Common myeloid progenitor, CD34-positive (primary cell): Measurements from ENCODE around the gene SUCO.

Experiments used
- CTCF ChIA-PET: fragments of 350-600 bp; sonication (Branson Sonifier 250); formaldehyde crosslinking; loops from one replicate; lab custom pipeline; 2021; ENCODE audit warnings: antibody characterized with exemption; lab: Charles Lee
- POLR2A ChIA-PET: fragments of 350-600 bp; sonication (Branson Sonifier 250); formaldehyde crosslinking; loops from one replicate; lab custom pipeline; 2021; ENCODE audit warnings: antibody characterized with exemption; lab: Charles Lee
- DNase-seq, 3 donors: peaks; one replicate each; pipeline versions ENCODE4 v3.0.0 to v3.0.0-alpha.2; 2013
- H3K27ac ChIP-seq, 2 experiments: 1 replicate in 1 of 2; 2 replicates in 1 of 2; pipeline ENCODE4 v1.7.0; 2013; ENCODE audit warnings: inconsistent platforms in 2 of 2, low read length in 2 of 2, mild to moderate bottlenecking in 2 of 2, low read depth in 1 of 2, moderate library complexity in 1 of 2; ENCODE audit not compliant: severe bottlenecking in 2 of 2, insufficient read depth in 1 of 2, poor library complexity in 1 of 2
- H3K27me3 ChIP-seq, 5 experiments: replicated peaks in 2 of 5; 1 replicate in 3 of 5; 2 replicates in 2 of 5; pipeline versions ENCODE4 v1.6.1 to v1.7.0; 2013; ENCODE audit warnings: low read length in 4 of 5, mild to moderate bottlenecking in 2 of 5, moderate library complexity in 2 of 5, inconsistent platforms in 1 of 5; ENCODE audit not compliant: insufficient read depth in 5 of 5, control insufficient read depth in 4 of 5
- H3K36me3 ChIP-seq, 4 experiments: 1 replicate in 2 of 4; 2 replicates in 2 of 4; pipeline versions ENCODE4 v1.6.1 to v1.7.0; 2013; ENCODE audit warnings: low read length in 3 of 4, control low read depth in 1 of 4, mild to moderate bottlenecking in 1 of 4; ENCODE audit not compliant: control insufficient read depth in 4 of 4, insufficient read depth in 4 of 4
- H3K4me1 ChIP-seq, 4 experiments: 1 replicate in 3 of 4; 2 replicates in 1 of 4; pipeline versions ENCODE4 v1.6.1 to v1.7.1; 2013; ENCODE audit warnings: low read length in 3 of 4, mild to moderate bottlenecking in 3 of 4, control low read depth in 1 of 4, inconsistent platforms in 1 of 4, moderate library complexity in 1 of 4; ENCODE audit not compliant: control insufficient read depth in 4 of 4, insufficient read depth in 4 of 4; ENCODE audit errors: control extremely low read depth in 1 of 4
- H3K4me3 ChIP-seq, 7 experiments: 1 replicate in 4 of 7; 2 replicates in 3 of 7; pipeline versions ENCODE4 v1.5.1 to v1.7.0; 2013; ENCODE audit warnings: mild to moderate bottlenecking in 7 of 7, low read length in 6 of 7, moderate library complexity in 6 of 7, inconsistent platforms in 2 of 7, low read depth in 2 of 7, control low read depth in 1 of 7; ENCODE audit not compliant: insufficient read depth in 4 of 7, control insufficient read depth in 1 of 7; ENCODE audit errors: extremely low read depth in 1 of 7
- H3K9me3 ChIP-seq, 5 experiments: 1 replicate in 4 of 5; 2 replicates in 1 of 5; pipeline versions ENCODE4 v1.6.1 to v1.7.1; 2013; ENCODE audit warnings: low read length in 4 of 5, mild to moderate bottlenecking in 2 of 5, inconsistent platforms in 1 of 5, low read depth in 1 of 5, moderate library complexity in 1 of 5; ENCODE audit not compliant: control insufficient read depth in 4 of 5, insufficient read depth in 2 of 5; ENCODE audit errors: control extremely low read depth in 1 of 5
- WGBS: methylation state at CpG from one replicate; pipeline ENCODE4 v1.1.5; 2013; ENCODE audit not compliant: insufficient coverage; 5-methylcytosine and 5-hydroxymethylcytosine counted together

The SUCO gene

DNA sequence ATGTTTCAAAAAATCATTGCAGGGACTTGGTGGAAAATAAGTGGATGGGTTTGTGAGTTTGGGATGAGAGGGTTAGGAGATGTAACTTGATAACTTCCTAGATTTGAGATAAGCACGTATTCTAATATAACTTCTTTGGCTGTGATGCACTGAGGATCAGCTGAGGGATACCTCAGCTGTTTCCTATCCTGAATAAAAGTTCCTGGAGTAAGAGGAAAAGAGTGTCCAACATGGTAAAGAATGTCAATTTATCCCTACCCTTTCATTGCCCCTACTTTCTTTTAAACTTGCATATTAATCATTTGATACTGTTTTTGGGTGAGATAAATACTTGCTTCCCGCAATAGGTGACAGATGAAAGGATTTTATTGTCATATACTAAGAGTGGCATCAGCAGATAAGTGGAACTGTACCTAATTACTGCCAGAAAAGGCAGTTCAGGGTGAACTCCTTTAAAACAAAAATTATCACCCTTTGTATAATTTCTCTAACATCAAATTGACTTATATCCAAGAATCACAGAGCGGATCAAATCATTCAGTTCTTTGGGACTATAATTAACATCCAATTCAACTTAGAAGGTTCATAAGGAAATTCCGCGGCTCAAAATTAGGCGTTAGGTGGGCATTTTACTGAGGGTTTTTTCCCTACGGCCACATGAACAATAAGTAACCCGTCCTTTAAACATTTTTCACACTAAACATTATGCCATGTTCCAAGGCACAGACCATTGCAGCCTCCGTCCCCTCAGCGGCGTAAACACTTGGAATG, 1.4 kb upstream of the SUCO start:
- H3K27me3 ChIP-seq = no peaks in the 10 kb centered on the region
- DNase-seq = peak in 1 of 3 donors; percentile 29
- peak overlapping the region; percentile 88 to 100 (median 94) for H3K4me3 ChIP-seq
- ChIA-PET POLR2A (interaction anchor here (0.6 kb wide), 1 partner anchor 81 kb away, joined by 3 read pairs; no protein-coding TSS in a partner anchor), CTCF (interaction anchor here (0.8 to 1.2 kb wide), 4 partner anchors 79 to 88 kb away, joined by 3 to 4 read pairs (median 3); partner anchors contain the start of gene PIGC)
- peaks cover 21 to 42% (median 30%) of the 10 kb centered on the region in 4 experiments for H3K4me1 ChIP-seq
- H3K36me3 ChIP-seq = no peaks in the 10 kb centered on the region
- H3K27ac ChIP-seq = peak overlapping the region; percentile 96 to 98
- H3K9me3 ChIP-seq = no peaks in the 10 kb centered on the region
- WGBS = 0% methylated on average over 6 of the region's 11 CpGs

DNA sequence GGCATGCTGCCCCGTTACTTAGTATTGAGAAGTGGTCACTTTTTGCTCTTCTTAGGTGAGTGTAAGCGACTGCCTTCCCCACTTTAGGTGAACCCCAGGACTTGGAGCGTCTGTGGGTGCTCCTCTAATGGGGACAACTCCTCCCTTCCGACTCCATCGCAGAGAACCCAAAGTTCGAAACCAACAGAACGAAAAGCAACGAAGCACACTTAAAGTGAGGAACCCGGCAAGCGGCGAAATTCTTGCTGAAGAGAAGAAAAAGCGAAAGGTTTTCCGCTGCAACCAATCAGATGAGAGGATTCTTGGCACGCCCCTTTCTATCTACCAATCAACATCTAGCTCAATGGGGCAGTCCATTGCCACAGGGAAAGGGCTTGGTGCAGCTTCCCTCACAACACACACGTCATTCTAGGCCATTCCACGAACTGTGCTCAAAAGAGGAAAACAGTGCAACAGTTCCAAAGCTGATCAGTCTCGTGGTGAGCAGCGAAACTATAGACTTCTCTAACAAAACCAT, 709 bp upstream of the SUCO start:
- Histone ChIP-seq H3K36me3 (no peaks in the 10 kb centered on the region), H3K27ac (peak overlapping the region; percentile 96 to 98), H3K4me3 (peak overlapping the region; percentile 88 to 100 (median 94)), H3K4me1 (peaks cover 21 to 42% (median 30%) of the 10 kb centered on the region in 4 experiments), H3K27me3 (no peaks in the 10 kb centered on the region), H3K9me3 (no peaks in the 10 kb centered on the region)
- CTCF ChIA-PET = interaction anchor here (1.0 to 1.2 kb wide), 2 partner anchors 81 to 89 kb away, joined by 3 to 4 read pairs; partner anchors contain the start of gene PIGC
- peak; percentile 98 to 99 (median 99) for DNase-seq
- 0% methylated on average over 13 of the region's 18 CpGs for WGBS
- POLR2A ChIA-PET = interaction anchor here (0.6 kb wide), 2 partner anchors 82 to 158 kb away, joined by 3 read pairs; no protein-coding TSS in a partner anchor

DNA sequence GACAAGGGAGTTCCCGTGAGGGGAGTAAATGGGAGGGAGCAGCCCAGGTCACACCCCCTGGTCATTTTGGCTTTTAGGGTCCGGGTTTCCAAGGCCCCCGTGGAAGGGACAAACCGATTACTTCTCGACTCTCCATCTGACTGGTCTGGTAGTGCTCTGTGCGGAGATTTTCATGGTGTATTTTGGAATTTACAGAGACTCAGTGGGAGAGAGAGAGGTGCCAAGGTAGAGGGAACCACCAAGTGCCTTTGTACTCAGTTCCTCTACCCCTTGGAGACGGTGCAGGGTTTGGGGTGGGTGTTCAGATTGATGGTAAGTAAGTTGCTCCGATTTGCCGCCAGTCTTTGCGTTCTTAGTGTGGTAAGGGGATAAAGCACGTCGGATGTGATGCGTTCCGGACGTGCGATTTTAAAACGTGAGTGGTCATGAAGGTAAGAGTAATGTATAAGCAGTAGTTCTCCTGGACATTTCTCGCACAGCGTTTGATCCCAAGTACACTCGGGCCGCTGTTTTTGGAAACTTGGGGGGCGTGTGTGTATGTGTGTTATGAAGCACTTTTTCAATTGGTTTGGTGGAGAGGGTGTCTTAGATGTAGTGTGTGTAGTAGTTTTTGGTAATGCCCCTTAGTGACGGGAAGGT, 682 bp downstream of the SUCO start:
- Histone ChIP-seq H3K4me1 (peaks cover 21 to 43% (median 30%) of the 10 kb centered on the region in 4 experiments), H3K36me3 (no peaks in the 10 kb centered on the region), H3K27ac (peak overlapping the region; percentile 89 to 98), H3K9me3 (no peaks in the 10 kb centered on the region), H3K27me3 (no peaks in the 10 kb centered on the region), H3K4me3 (peak overlapping the region; percentile 85 to 100 (median 94))
- 0% methylated on average over 15 of the region's 23 CpGs for WGBS
- ChIA-PET POLR2A (no interaction called here), CTCF (interaction anchor here (2.7 kb wide), 1 partner anchor 11 kb away, joined by 8 read pairs; no protein-coding TSS in a partner anchor)
- DNase-seq = peak; percentile 34 to 83 (median 79)

DNA sequence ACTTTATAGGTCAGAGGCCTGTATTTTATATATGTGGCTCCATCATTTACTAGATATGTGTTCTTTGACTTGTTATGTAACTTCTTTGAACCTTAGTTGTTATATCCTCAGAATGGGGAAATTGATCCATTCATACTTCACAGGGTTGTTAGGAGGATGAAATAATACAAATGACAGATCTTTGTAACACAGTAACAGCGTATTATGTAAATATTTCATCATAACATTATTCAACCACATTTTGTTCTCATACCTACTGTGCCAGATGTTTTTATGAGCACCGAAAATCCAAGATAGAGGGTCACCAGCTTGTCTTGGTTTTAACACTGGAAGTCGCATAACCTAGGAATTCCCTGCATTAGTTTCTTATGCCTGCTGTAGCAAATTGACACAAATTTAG, 3.3 kb downstream of the SUCO start:
- H3K27me3 ChIP-seq = no peaks in the 10 kb centered on the region
- no peak overlapping the region for H3K27ac ChIP-seq
- no peak for DNase-seq
- peaks cover 23 to 41% (median 35%) of the 10 kb centered on the region in 4 experiments for H3K4me1 ChIP-seq
- no peaks in the 10 kb centered on the region for H3K36me3 ChIP-seq
- no peaks in the 10 kb centered on the region for H3K9me3 ChIP-seq
- POLR2A ChIA-PET = interaction anchor here (1.1 kb wide), 1 partner anchor 9 kb away, joined by 3 read pairs; no protein-coding TSS in a partner anchor
- peak overlapping the region in 1 of 7 experiments; percentile 11 for H3K4me3 ChIP-seq
- WGBS = 84% methylated on average over 2 of the region's 3 CpGs
- CTCF ChIA-PET = interaction anchor here (2.7 kb wide), 1 partner anchor 8 kb away, joined by 8 read pairs; no protein-coding TSS in a partner anchor

DNA sequence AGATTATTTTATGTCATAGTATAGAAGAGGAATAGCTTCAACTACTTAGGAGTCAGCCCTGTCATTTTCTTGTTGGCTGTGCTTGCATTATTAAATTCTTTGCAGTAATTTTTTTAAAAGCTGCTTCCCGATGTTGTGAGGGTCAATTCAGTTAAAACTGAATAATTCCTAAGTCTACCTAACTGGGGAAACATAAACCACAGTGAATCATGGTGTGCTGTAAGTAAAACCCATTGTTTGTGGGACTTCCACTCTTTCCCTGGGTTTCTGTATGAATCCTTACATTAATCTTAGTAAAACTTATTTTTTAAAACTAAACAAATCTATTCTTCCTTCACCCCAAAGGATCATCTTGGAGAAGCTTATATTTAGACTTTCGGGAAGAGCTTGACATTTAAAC, 4.4 kb downstream of the SUCO start:
- Histone ChIP-seq H3K4me3 (no peak overlapping the region), H3K9me3 (no peaks in the 10 kb centered on the region), H3K4me1 (peaks cover 23 to 34% (median 29%) of the 10 kb centered on the region in 4 experiments), H3K27me3 (no peaks in the 10 kb centered on the region), H3K36me3 (no peaks in the 10 kb centered on the region), H3K27ac (no peak overlapping the region)
- no peak for DNase-seq
- WGBS = 93% methylated on average over 2 of the region's 2 CpGs
- ChIA-PET CTCF (interaction anchor here (1.0 to 1.5 kb wide), 2 partner anchors 9 to 18 kb away, joined by 3 to 8 read pairs; no protein-coding TSS in a partner anchor), POLR2A (no interaction called here)

DNA sequence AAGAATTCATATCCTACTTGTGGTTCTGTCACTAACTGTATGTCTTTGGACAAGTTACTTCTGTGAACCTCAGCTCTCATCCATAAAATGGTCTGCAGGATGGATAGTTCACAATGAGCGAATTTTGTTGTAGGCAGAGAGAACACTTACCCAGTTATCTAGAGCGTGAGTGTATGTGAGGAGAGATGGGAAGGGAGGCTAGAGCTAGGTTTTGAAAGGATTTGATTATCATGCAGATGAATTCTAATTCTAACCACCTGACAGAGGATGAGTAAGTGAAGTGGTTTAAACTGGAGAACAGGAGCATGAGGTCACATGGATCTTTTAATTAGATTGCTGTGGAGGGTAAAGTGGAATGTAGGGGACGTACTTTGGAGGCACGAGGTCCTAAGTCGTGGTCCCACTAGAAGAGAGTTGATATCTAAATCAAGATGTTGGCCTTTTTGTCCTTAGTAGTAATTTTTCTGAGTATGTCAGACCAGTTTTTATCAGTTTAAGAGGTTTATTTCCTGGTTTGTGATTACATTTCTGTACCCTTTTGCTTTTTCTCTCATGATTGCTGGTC, 5.0 kb downstream of the SUCO start:
- CTCF ChIA-PET = interaction anchor here (1.0 to 1.5 kb wide), 2 partner anchors 8 to 18 kb away, joined by 3 to 8 read pairs; no protein-coding TSS in a partner anchor
- no peak overlapping the region for H3K4me3 ChIP-seq
- POLR2A ChIA-PET = no interaction called here
- no peaks in the 10 kb centered on the region for H3K9me3 ChIP-seq
- H3K27me3 ChIP-seq = no peaks in the 10 kb centered on the region
- no peak overlapping the region for H3K27ac ChIP-seq
- 100% methylated on average over 3 of the region's 5 CpGs for WGBS
- DNase-seq = no peak
- H3K36me3 ChIP-seq = no peaks in the 10 kb centered on the region
- peaks cover 23 to 39% (median 30%) of the 10 kb centered on the region in 4 experiments for H3K4me1 ChIP-seq
